CD4-positive, alpha-beta T cell (primary cell): Measurements from ENCODE around the gene HOXA11. TPM values are rescaled to one million over a fixed set of nuclear protein-coding genes. Genes with fewer than 3 reads are reported as not detected.

ENCODE experiments used
- ATAC-seq: fragments of 200-7000 bp; cut with Tn5 transposase; one replicate; pipeline ENCODE4 v1.10.0; 2022; ENCODE audit warnings: mild to moderate bottlenecking; ENCODE audit not compliant: poor library complexity
- CTCF ChIA-PET: fragments of 350-600 bp; sonication (Branson Sonifier 250); formaldehyde crosslinking; loops from one replicate; lab custom pipeline; 2021; ENCODE audit warnings: antibody characterized with exemption, inconsistent platforms; lab: Charles Lee
- POLR2A ChIA-PET: fragments of 350-600 bp; sonication (Branson Sonifier 250); formaldehyde crosslinking; loops from one replicate; lab custom pipeline; 2021; ENCODE audit warnings: antibody characterized with exemption, inconsistent platforms; lab: Charles Lee
- DNase-seq, 14 experiments: peaks; one replicate each; pipeline ENCODE4 v3.0.0-alpha.2; 2013 to 2020; ENCODE audit warnings: mixed read lengths in 2 of 14
- H3K27ac ChIP-seq, 2 donors: one replicate each; pipeline versions ENCODE4 v1.5.1 to v1.7.0; 2013; ENCODE audit warnings: low read length in 2 of 2, low read depth in 1 of 2, mild to moderate bottlenecking in 1 of 2
- H3K27me3 ChIP-seq, 2 experiments: 1 replicate in 1 of 2; 2 replicates in 1 of 2; pipeline versions ENCODE4 v1.6.1 to v1.7.0; 2013; ENCODE audit warnings: low read length in 2 of 2, control low read depth in 1 of 2, mild to moderate bottlenecking in 1 of 2, moderate library complexity in 1 of 2; ENCODE audit not compliant: insufficient read depth in 2 of 2, control insufficient read depth in 1 of 2
- H3K36me3 ChIP-seq: one replicate; pipeline ENCODE4 v1.6.1; 2013; ENCODE audit warnings: low read length, control low read depth; ENCODE audit not compliant: insufficient read depth
- H3K4me1 ChIP-seq: one replicate; pipeline ENCODE4 v1.6.1; 2013; ENCODE audit warnings: low read length, control low read depth; ENCODE audit not compliant: insufficient read depth
- H3K4me3 ChIP-seq: one replicate; pipeline ENCODE4 v1.5.1; 2013; ENCODE audit warnings: mild to moderate bottlenecking, low read length, moderate library complexity
- H3K9me3 ChIP-seq, 2 experiments: 1 replicate in 1 of 2; 2 replicates in 1 of 2; pipeline versions ENCODE4 v1.6.1 to v1.7.0; 2013; ENCODE audit warnings: low read length in 2 of 2, mild to moderate bottlenecking in 2 of 2, control low read depth in 1 of 2, moderate library complexity in 1 of 2; ENCODE audit not compliant: control insufficient read depth in 1 of 2, insufficient read depth in 1 of 2
- H3K27ac Mint-ChIP-seq: one replicate; pipeline ENCODE4 v1.8.0; 2020; ENCODE audit warnings: mixed read lengths
- H3K27me3 Mint-ChIP-seq: one replicate; pipeline ENCODE4 v1.8.0; 2021; ENCODE audit warnings: mixed read lengths
- H3K36me3 Mint-ChIP-seq: one replicate; pipeline ENCODE4 v1.8.0; 2021; ENCODE audit warnings: low read depth, mixed read lengths
- H3K4me1 Mint-ChIP-seq: one replicate; pipeline ENCODE4 v1.8.0; 2021; ENCODE audit warnings: low read depth, mixed read lengths
- H3K4me3 Mint-ChIP-seq: one replicate; pipeline ENCODE4 v1.8.0; 2020; ENCODE audit warnings: mild to moderate bottlenecking, mixed read lengths
- H3K9me3 Mint-ChIP-seq: one replicate; pipeline ENCODE4 v1.8.0; 2020; ENCODE audit warnings: mixed read lengths
- intact Hi-C, 2 experiments: fragments of 100-400 bp; cut with DNase I in 1 of 2; cut with micrococcal nuclease in 1 of 2; formaldehyde crosslinking; loops; one replicate each; pipeline versions ENCODE4 v1.15.1 to v1.9.0; 2023 to 2025; cut with DNase I, micrococcal nuclease
- total RNA-seq, 174 experiments: library from RNA in 2 of 174; stranded (reverse) in 2 of 174; gene quantifications; one replicate each; pipeline ENCODE4 v1.2.3 and lab custom pipeline; 2021 to 2026
- TF ChIP-seq, protein P1 (sequence below): fragments of 200-600 bp; IDR thresholded peaks from one replicate; pipeline ENCODE4 v1.8.0; 2022; ENCODE audit warnings: antibody characterized with exemption, mild to moderate bottlenecking

Gene HOXA11
- total RNA-seq, 2 experiments from 2014 or later, result not detected

DNA sequence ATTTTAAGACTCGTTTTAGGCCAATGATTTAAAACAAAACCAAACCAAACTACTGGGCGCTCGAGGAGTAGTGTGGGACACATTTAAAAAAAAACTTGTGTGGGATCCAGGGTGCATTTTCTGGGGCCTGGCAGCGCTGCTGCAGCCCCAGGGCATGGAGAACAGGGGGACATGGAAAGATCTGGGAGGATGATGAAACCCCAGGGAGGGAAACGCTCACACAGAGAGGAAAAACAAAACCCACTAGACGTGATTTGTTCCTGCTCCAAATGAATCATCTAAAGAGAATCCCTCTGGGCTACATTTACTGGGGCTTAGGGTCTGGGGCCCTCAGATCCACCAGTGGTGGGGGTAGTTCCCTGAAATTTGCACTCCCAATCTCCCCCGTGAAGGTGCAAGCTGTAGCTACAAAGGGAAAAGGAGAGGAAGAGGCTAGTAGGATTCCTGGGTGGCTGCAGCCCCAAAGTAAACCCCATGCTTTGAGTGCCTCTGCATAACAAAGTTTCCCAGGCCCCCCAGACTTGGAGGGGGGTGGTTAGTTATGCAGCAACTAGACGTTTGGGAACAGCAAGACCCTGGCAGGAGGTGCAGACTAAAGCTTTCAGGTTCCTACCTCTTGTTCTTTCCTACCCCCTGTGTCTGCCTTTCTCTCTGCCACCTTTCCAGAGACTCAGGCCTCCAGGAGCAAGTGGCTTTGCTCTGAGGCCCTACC lies 29.4 kb upstream of the HOXA11 start:
- Histone ChIP-seq H3K36me3 (no peaks in the 10 kb centered on the region), H3K27me3 (peaks cover 67 to 87% of the 10 kb centered on the region in 2 experiments), H3K4me1 (peaks cover 21% of the 10 kb centered on the region), H3K27ac (no peak overlapping the region), H3K4me3 (no peak overlapping the region), H3K9me3 (peaks cover 0 to 18% of the 10 kb centered on the region in 2 experiments)
- no peaks in the 10 kb centered on the region for H3K9me3 Mint-ChIP-seq
- TF ChIP-seq, protein P1, sequence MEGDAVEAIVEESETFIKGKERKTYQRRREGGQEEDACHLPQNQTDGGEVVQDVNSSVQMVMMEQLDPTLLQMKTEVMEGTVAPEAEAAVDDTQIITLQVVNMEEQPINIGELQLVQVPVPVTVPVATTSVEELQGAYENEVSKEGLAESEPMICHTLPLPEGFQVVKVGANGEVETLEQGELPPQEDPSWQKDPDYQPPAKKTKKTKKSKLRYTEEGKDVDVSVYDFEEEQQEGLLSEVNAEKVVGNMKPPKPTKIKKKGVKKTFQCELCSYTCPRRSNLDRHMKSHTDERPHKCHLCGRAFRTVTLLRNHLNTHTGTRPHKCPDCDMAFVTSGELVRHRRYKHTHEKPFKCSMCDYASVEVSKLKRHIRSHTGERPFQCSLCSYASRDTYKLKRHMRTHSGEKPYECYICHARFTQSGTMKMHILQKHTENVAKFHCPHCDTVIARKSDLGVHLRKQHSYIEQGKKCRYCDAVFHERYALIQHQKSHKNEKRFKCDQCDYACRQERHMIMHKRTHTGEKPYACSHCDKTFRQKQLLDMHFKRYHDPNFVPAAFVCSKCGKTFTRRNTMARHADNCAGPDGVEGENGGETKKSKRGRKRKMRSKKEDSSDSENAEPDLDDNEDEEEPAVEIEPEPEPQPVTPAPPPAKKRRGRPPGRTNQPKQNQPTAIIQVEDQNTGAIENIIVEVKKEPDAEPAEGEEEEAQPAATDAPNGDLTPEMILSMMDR, result no peak
- H3K27me3 Mint-ChIP-seq, result peaks cover 93% of the 10 kb centered on the region
- no peak for DNase-seq
- H3K27ac Mint-ChIP-seq, result no peak overlapping the region
- H3K36me3 Mint-ChIP-seq, result no peaks in the 10 kb centered on the region
- ChIA-PET POLR2A (no interaction called here), CTCF (no interaction called here)
- no peak for ATAC-seq
- no peak overlapping the region for H3K4me3 Mint-ChIP-seq
- H3K4me1 Mint-ChIP-seq, result peaks cover 16% of the 10 kb centered on the region
- intact Hi-C loops, result loop anchor here (5.0 kb wide), 4 partner anchors 358 to 808 kb away; no protein-coding TSS in a partner anchor

DNA sequence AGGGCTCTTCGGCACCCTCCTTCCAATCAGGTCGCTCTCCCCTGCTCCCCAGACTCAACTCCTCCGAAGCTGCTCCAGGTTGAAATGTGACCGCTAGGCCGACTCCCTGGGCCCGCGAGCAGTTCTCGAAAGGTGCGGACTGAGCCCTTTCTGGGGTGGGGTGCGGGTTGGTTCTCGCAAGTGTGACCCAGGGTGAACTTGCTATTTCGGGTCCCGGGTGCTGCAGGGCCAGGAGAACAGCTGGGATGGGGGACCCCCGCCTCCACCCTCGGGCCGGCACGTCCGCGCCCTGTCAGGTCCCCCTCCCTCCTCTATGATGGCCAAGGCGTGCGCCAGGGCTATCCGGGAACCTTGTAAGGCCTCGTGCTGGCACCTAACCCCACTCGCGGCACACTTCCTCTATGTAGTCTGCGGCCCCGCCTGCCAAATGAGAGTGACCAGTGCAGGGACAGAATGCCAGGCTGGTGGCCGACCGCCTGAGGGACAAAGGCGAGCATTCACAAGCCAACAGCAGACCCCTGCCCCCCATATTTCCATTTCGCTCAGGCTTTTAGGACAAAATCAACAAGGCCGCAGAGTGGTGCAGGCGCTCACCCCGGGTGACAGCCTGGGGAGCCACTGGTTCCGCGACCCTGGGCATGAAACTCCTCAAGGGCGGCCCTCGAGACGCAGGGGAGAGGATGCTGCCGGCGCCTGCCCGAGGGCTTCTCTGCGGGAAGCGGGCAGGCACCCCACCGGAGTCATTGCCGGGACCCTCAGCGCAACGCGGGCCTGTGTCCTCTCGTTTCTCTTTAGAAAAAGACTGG lies 28.6 kb upstream of the HOXA11 start:
- Histone ChIP-seq H3K4me3 (no peak overlapping the region), H3K36me3 (no peaks in the 10 kb centered on the region), H3K27ac (no peak overlapping the region), H3K4me1 (peaks cover 21% of the 10 kb centered on the region), H3K27me3 (peaks cover 73 to 87% of the 10 kb centered on the region in 2 experiments), H3K9me3 (peaks cover 0 to 18% of the 10 kb centered on the region in 2 experiments)
- H3K27me3 Mint-ChIP-seq, result peaks cover 94% of the 10 kb centered on the region
- TF ChIP-seq, protein P1, result no peak
- H3K27ac Mint-ChIP-seq, result no peak overlapping the region
- intact Hi-C loops, result loop anchor here (5.0 kb wide), 4 partner anchors 359 to 809 kb away; no protein-coding TSS in a partner anchor
- DNase-seq (no peak), ATAC-seq (no peak)
- POLR2A ChIA-PET, result no interaction called here
- H3K4me3 Mint-ChIP-seq, result no peak overlapping the region
- CTCF ChIA-PET, result no interaction called here
- H3K9me3 Mint-ChIP-seq, result no peaks in the 10 kb centered on the region
- H3K4me1 Mint-ChIP-seq, result peaks cover 16% of the 10 kb centered on the region
- H3K36me3 Mint-ChIP-seq, result no peaks in the 10 kb centered on the region

DNA sequence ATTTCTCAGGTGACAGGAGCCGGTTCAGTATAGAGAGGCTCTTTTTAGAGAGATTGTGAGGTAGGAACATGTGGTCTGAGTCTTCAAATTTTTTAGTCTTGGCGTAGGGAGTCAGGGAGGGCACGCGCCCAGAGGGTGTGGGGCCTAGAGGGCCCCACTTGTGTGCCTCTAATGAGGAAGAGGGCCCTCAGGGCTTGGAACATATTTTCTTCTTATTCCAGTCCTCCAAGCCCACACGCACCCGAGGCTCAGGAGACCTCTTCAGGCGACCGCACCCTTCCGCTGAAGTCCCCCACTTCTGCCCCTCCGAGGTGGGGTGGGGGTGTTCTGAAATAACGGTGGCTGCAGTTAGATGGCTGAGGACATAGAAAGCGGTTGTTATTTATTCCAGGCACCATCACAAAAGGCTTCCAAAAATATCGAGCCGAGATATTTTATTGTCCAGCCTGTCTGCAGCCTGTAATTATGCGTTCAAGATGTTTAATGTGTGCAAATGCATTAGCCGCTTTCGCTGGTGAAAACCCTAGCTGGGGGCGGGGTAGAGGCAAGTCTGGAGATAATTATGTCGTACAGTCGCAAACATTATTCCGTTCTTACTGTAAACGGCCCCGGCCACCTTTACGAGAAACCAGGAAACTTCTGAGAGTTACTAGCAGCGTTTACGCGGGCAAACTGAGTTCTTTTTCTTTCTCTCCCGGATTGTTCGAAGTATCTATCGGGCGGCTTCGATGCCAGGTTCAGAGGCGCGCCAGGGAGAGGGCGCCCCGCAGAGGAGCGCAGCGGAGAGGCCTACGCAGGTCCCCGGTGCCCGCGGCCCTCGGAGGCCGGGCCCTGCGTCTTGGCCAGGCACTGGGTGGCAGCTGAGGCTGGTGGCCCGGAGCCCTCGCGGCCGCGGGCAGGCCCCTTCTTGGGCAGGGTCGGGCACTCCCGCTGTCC lies 27.7 kb upstream of the HOXA11 start:
- TF ChIP-seq, protein P1, result no peak
- Histone ChIP-seq H3K36me3 (no peaks in the 10 kb centered on the region), H3K27me3 (peaks cover 82 to 96% of the 10 kb centered on the region in 2 experiments), H3K4me1 (peaks cover 21% of the 10 kb centered on the region), H3K27ac (no peak overlapping the region), H3K4me3 (no peak overlapping the region), H3K9me3 (peaks cover 0 to 18% of the 10 kb centered on the region in 2 experiments)
- peak; percentile 34 for ATAC-seq
- Mint-ChIP-seq H3K4me3 (peak overlapping the region; percentile 8), H3K4me1 (peaks cover 16% of the 10 kb centered on the region), H3K9me3 (no peaks in the 10 kb centered on the region), H3K36me3 (no peaks in the 10 kb centered on the region), H3K27me3 (peaks cover 97% of the 10 kb centered on the region), H3K27ac (no peak overlapping the region)
- CTCF ChIA-PET, result no interaction called here
- intact Hi-C loops, result loop anchor here (5.0 kb wide), 4 partner anchors 360 to 810 kb away; no protein-coding TSS in a partner anchor
- POLR2A ChIA-PET, result no interaction called here
- DNase-seq, result no peak
